ENCODE data around the gene JUND. TPM values are rescaled to one million over a fixed set of nuclear protein-coding genes. Genes with fewer than 3 reads are reported as not detected.

JUND gene
- total RNA-seq, 2 experiments from 2014 or later, result 1,827 to 1,976 TPM

GRCh38 chr19:18239303-18239702 is 42.1 kb downstream of the JUND start:
- Histone ChIP-seq H3K9me3 (ENCODE audit: control insufficient read depth in 1 of 2, insufficient read depth in 1 of 2, low read length in 2 of 2) (peaks cover 0 to 1% of the 10 kb centered on the region in 2 experiments), H3K27me3 (ENCODE audit: control insufficient read depth in 1 of 2, insufficient read depth in 2 of 2, low read length in 2 of 2) (peaks cover 9 to 15% of the 10 kb centered on the region in 2 experiments), H3K4me3 (ENCODE audit: low read length) (no peak overlapping the region), H3K4me1 (ENCODE audit: insufficient read depth, low read length) (no peaks in the 10 kb centered on the region), H3K36me3 (ENCODE audit: insufficient read depth, low read length) (no peaks in the 10 kb centered on the region), H3K27ac (ENCODE audit: low read depth in 1 of 2, low read length in 2 of 2) (no peak overlapping the region)
- Mint-ChIP-seq H3K4me3 (no peak overlapping the region), H3K9me3 (no peaks in the 10 kb centered on the region), H3K4me1 (ENCODE audit: low read depth) (no peaks in the 10 kb centered on the region), H3K36me3 (ENCODE audit: low read depth) (no peaks in the 10 kb centered on the region), H3K27ac (no peak overlapping the region), H3K27me3 (peaks cover 38% of the 10 kb centered on the region)
- ChIA-PET POLR2A (no interaction called here), CTCF (interaction anchor here (0.8 kb wide), 1 partner anchor 13 kb away, joined by 6 read pairs; no protein-coding TSS in a partner anchor)
- intact Hi-C loops (cut with DNase I, micrococcal nuclease), result loop anchor here in 1 of 2 experiments (10.0 kb wide), 1 partner anchor 355 kb away; no protein-coding TSS in a partner anchor
- ATAC-seq (ENCODE audit: poor library complexity) (no peak), DNase-seq (no peak)
- no peak for TF ChIP-seq CTCF (IDR thresholded peaks at IDR 0.05)

GRCh38 chr19:18234194-18234593 is 47.2 kb downstream of the JUND start:
- intact Hi-C loops (cut with DNase I, micrococcal nuclease), result loop anchor here in 1 of 2 experiments (10.0 kb wide), 1 partner anchor 349 kb away; no protein-coding TSS in a partner anchor
- no peak overlapping the region for H3K4me3 Mint-ChIP-seq
- no peak overlapping the region for H3K27ac Mint-ChIP-seq
- TF ChIP-seq CTCF (IDR thresholded peaks at IDR 0.05), result no peak
- peaks cover 10% of the 10 kb centered on the region for H3K4me1 ChIP-seq (ENCODE audit: insufficient read depth, low read length)
- CTCF ChIA-PET, result no interaction called here
- no peaks in the 10 kb centered on the region for H3K36me3 ChIP-seq (ENCODE audit: insufficient read depth, low read length)
- peaks cover 52 to 61% of the 10 kb centered on the region in 2 experiments for H3K27me3 ChIP-seq (ENCODE audit: control insufficient read depth in 1 of 2, insufficient read depth in 2 of 2, low read length in 2 of 2)
- H3K4me3 ChIP-seq (ENCODE audit: low read length), result no peak overlapping the region
- DNase-seq (no peak), ATAC-seq (ENCODE audit: poor library complexity) (no peak)
- H3K9me3 Mint-ChIP-seq, result peaks cover 5% of the 10 kb centered on the region
- POLR2A ChIA-PET, result interaction anchor here (3.0 kb wide), 1 partner anchor 42 kb away, joined by 7 read pairs; the partner anchor contains the start of gene MPV17L2
- no peaks in the 10 kb centered on the region for H3K4me1 Mint-ChIP-seq (ENCODE audit: low read depth)
- H3K27ac ChIP-seq (ENCODE audit: low read depth in 1 of 2, low read length in 2 of 2), result no peak overlapping the region
- peaks cover 79% of the 10 kb centered on the region for H3K27me3 Mint-ChIP-seq
- peaks cover 8 to 34% of the 10 kb centered on the region in 2 experiments for H3K9me3 ChIP-seq (ENCODE audit: control insufficient read depth in 1 of 2, insufficient read depth in 1 of 2, low read length in 2 of 2)
- H3K36me3 Mint-ChIP-seq (ENCODE audit: low read depth), result no peaks in the 10 kb centered on the region

GRCh38 chr19:18233224-18233825 is 48.1 kb downstream of the JUND start:
- Mint-ChIP-seq H3K9me3 (peaks cover 5% of the 10 kb centered on the region), H3K27me3 (peaks cover 77% of the 10 kb centered on the region), H3K4me1 (ENCODE audit: low read depth) (no peaks in the 10 kb centered on the region), H3K27ac (no peak overlapping the region), H3K4me3 (no peak overlapping the region), H3K36me3 (ENCODE audit: low read depth) (no peaks in the 10 kb centered on the region)
- H3K4me1 ChIP-seq (ENCODE audit: insufficient read depth, low read length), result peaks cover 10% of the 10 kb centered on the region
- ATAC-seq (ENCODE audit: poor library complexity), result peak; percentile 81
- CTCF ChIA-PET, result no interaction called here
- peaks cover 8 to 34% of the 10 kb centered on the region in 2 experiments for H3K9me3 ChIP-seq (ENCODE audit: control insufficient read depth in 1 of 2, insufficient read depth in 1 of 2, low read length in 2 of 2)
- H3K36me3 ChIP-seq (ENCODE audit: insufficient read depth, low read length), result no peaks in the 10 kb centered on the region
- POLR2A ChIA-PET, result interaction anchor here (0.7 to 3.0 kb wide), 2 partner anchors 29 to 41 kb away, joined by 4 to 7 read pairs; partner anchors contain the start of genes MPV17L2 and RAB3A
- DNase-seq, result peak; percentile 19 to 78 (median 39)
- intact Hi-C loops (cut with DNase I, micrococcal nuclease), result loop anchor here in 1 of 2 experiments (10.0 kb wide), 1 partner anchor 349 kb away; no protein-coding TSS in a partner anchor
- TF ChIP-seq CTCF (IDR thresholded peaks at IDR 0.05), result no peak
- H3K4me3 ChIP-seq (ENCODE audit: low read length), result no peak overlapping the region
- no peak overlapping the region for H3K27ac ChIP-seq (ENCODE audit: low read depth in 1 of 2, low read length in 2 of 2)
- peaks cover 56 to 60% of the 10 kb centered on the region in 2 experiments for H3K27me3 ChIP-seq (ENCODE audit: control insufficient read depth in 1 of 2, insufficient read depth in 2 of 2, low read length in 2 of 2)
